Osteoblast (primary cell): ENCODE data around the gene SLC6A13. TPM values are rescaled to one million over a fixed set of nuclear protein-coding genes. Genes with fewer than 3 reads are reported as not detected.

ENCODE experiments used
- DNase-seq: peaks from one replicate; pipeline ENCODE4 v3.0.0; 2011; ENCODE audit warnings: low spot score, mixed read lengths; ENCODE audit not compliant: insufficient read length; ENCODE audit errors: missing footprints
- H2AFZ ChIP-seq: 2 replicates; pipeline ENCODE4 v1.6.0; 2011; ENCODE audit warnings: mild to moderate bottlenecking, low read length
- H3K27ac ChIP-seq: 2 replicates; pipeline ENCODE4 v1.5.1; 2011; ENCODE audit warnings: mild to moderate bottlenecking, low read depth, low read length, moderate library complexity
- H3K27me3 ChIP-seq: 2 replicates; pipeline ENCODE4 v1.6.0; 2012; ENCODE audit warnings: mild to moderate bottlenecking, control low read depth, inconsistent platforms, low read length, moderate library complexity; ENCODE audit not compliant: insufficient read depth
- H3K36me3 ChIP-seq: 2 replicates; pipeline ENCODE4 v1.5.1; 2011; ENCODE audit warnings: mild to moderate bottlenecking, low read length, control low read depth, moderate library complexity; ENCODE audit not compliant: insufficient read depth
- H3K4me1 ChIP-seq: 2 replicates; pipeline ENCODE4 v1.5.1; 2011; ENCODE audit warnings: mild to moderate bottlenecking, low read length, control low read depth, moderate library complexity; ENCODE audit not compliant: insufficient read depth
- H3K4me2 ChIP-seq: 2 replicates; pipeline ENCODE4 v1.6.0; 2011; ENCODE audit warnings: mild to moderate bottlenecking, low read length; ENCODE audit not compliant: insufficient read depth
- H3K4me3 ChIP-seq: fragments of 200-600 bp; sonication (generic); 3 replicates; pipeline ENCODE4 v1.5.1; 2012; ENCODE audit warnings: mild to moderate bottlenecking, low read length, inconsistent platforms; ENCODE audit not compliant: insufficient read depth
- H3K79me2 ChIP-seq: 2 replicates; pipeline ENCODE4 v1.6.0; 2012; ENCODE audit warnings: mild to moderate bottlenecking, low read length, control low read depth, inconsistent platforms; ENCODE audit not compliant: insufficient read depth
- H3K9me3 ChIP-seq: 2 replicates; pipeline ENCODE4 v1.5.1; 2011; ENCODE audit warnings: low read depth, low read length, control low read depth
- H4K20me1 ChIP-seq: 2 replicates; pipeline ENCODE4 v1.6.0; 2012; ENCODE audit warnings: mild to moderate bottlenecking, low read length, control low read depth; ENCODE audit not compliant: insufficient read depth
- total RNA-seq: library from RNA; depleted of rRNA; stranded (reverse); fragments of >200 nt; gene quantifications from 2 replicates; pipeline ENCODE4 v1.2.3, GENCODE V29; 2012
- TF ChIP-seq, protein P1 (sequence below): IDR thresholded peaks from 2 replicates; pipeline ENCODE4 v1.5.1; 2011; ENCODE audit warnings: mild to moderate bottlenecking, low read depth, low read length, moderate library complexity; ENCODE audit errors: extremely low read depth

Gene SLC6A13
- total RNA-seq, 1 donor: not detected

DNA sequence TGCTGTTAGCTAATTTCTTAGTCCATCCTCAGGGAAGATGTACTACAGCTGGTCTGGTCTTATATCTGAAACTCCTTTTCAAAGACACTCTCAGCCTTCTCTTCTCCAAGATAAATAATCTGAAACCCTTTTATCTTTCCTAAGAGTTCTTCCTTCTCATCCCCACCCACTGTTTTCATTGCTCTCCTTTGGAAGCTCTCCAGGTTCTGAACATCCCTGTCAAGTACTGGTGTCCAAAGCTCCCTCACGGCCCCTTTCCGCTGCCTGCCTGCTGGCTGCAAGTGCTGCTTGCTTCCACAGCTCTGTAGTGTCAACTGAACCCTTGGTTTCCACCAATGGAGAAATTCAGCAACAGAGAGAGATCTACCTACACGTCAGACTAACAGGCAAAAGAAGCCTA is 6.6 kb upstream of the SLC6A13 start:
- Histone ChIP-seq H4K20me1 (peaks cover 7% of the 10 kb centered on the region), H3K4me2 (no peak overlapping the region), H3K79me2 (no peaks in the 10 kb centered on the region), H3K4me3 (no peak overlapping the region), H3K36me3 (no peaks in the 10 kb centered on the region), H3K4me1 (no peaks in the 10 kb centered on the region), H3K27ac (no peak overlapping the region), H3K27me3 (peaks cover 2% of the 10 kb centered on the region), H2AFZ (no peak overlapping the region), H3K9me3 (no peaks in the 10 kb centered on the region)
- DNase-seq: no peak
- TF ChIP-seq, protein P1, sequence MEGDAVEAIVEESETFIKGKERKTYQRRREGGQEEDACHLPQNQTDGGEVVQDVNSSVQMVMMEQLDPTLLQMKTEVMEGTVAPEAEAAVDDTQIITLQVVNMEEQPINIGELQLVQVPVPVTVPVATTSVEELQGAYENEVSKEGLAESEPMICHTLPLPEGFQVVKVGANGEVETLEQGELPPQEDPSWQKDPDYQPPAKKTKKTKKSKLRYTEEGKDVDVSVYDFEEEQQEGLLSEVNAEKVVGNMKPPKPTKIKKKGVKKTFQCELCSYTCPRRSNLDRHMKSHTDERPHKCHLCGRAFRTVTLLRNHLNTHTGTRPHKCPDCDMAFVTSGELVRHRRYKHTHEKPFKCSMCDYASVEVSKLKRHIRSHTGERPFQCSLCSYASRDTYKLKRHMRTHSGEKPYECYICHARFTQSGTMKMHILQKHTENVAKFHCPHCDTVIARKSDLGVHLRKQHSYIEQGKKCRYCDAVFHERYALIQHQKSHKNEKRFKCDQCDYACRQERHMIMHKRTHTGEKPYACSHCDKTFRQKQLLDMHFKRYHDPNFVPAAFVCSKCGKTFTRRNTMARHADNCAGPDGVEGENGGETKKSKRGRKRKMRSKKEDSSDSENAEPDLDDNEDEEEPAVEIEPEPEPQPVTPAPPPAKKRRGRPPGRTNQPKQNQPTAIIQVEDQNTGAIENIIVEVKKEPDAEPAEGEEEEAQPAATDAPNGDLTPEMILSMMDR: no peak

DNA sequence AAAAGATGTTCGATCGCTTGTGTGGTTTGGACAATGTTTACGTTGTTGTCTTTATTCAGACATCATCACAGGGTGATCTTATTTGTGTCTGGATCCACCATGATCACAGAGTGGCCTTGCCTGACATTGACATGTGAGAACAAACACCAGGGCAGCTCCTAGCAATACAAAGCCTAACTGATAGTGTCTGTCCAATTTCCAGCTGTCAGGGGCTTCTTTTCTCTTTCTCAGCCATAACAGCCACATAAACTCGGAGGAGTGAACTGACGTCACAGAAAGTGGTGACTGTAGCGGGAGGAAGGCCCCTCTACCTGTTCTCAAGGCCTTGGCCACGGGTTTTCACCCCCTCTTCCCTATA is 5.8 kb upstream of the SLC6A13 start:
- Histone ChIP-seq H3K27me3 (peaks cover 2% of the 10 kb centered on the region), H3K4me3 (no peak overlapping the region), H3K27ac (no peak overlapping the region), H3K4me1 (peaks cover 1% of the 10 kb centered on the region), H4K20me1 (peaks cover 6% of the 10 kb centered on the region), H2AFZ (no peak overlapping the region), H3K79me2 (no peaks in the 10 kb centered on the region), H3K4me2 (no peak overlapping the region), H3K36me3 (no peaks in the 10 kb centered on the region), H3K9me3 (no peaks in the 10 kb centered on the region)
- no peak for DNase-seq
- TF ChIP-seq, protein P1: no peak

DNA sequence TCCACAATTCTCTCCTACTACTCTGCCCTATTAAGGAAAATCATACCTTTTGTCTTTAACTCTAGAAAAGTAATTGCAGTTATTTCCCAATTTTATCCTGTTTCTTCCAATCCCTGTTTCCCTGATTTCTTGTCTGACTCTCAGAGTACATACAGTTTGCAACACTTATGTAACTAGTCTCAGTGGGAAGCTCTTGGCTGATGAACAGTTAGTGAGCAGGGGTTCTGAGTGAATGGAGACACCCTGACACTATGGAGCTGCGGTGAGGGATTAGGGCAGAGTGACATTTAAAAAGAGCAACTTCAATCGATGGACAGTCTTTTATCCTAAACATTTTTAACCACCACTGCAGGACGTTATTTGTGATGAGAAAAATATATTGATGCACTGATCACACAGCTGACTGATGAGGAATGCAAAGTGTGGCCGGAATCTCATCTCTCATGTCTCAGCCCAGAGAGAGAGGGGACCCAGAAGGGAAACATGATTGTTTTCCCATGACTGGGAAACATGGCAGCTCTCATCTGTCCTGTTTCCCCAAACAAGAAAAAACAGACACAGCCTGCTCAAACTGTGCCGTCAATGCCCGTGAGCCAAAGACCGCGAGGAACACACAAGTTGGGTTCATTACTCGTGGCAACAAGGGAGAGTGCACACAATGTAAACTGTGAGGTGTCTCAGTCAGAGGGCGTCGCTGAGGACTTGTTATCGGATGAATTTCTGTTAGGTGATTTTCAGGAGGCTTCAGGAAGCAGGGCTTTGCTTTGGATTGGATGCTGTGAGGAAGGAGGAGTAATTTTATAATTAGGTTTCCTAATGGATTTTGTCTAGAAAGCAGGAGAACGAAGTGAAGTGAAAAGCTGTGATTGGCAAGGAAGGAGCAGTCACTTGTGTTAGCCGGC is 5.2 kb upstream of the SLC6A13 start:
- Histone ChIP-seq H3K9me3 (no peaks in the 10 kb centered on the region), H3K36me3 (no peaks in the 10 kb centered on the region), H2AFZ (no peak overlapping the region), H3K27ac (no peak overlapping the region), H3K27me3 (peaks cover 2% of the 10 kb centered on the region), H3K79me2 (no peaks in the 10 kb centered on the region), H3K4me3 (no peak overlapping the region), H3K4me1 (peaks cover 2% of the 10 kb centered on the region), H3K4me2 (no peak overlapping the region), H4K20me1 (peaks cover under 1% of the 10 kb centered on the region)
- no peak for DNase-seq
- TF ChIP-seq, protein P1: no peak

DNA sequence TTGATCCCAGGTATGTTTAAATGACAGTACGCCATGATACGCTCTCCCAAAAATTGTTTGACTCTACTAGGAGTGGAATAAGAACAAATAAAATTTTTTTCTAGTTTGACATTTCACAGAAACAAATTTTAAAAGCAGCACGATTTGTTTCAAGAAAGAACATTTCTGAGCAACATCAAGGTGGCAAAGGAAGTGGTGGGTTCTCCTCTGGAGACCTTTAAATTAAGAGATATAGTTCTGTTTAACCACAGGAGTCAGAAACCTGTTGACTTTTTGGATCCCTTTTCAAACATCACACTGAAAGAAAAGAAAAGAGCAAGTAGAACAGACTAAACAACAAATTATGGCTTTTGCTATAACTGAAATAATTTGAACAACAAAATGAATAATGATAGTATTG is 2.5 kb upstream of the SLC6A13 start:
- H3K4me1 ChIP-seq: peaks cover 2% of the 10 kb centered on the region
- H3K4me2 ChIP-seq: no peak overlapping the region
- no peak overlapping the region for H3K27ac ChIP-seq
- DNase-seq: no peak
- H3K79me2 ChIP-seq: no peaks in the 10 kb centered on the region
- no peaks in the 10 kb centered on the region for H3K36me3 ChIP-seq
- no peak overlapping the region for H3K4me3 ChIP-seq
- TF ChIP-seq, protein P1: no peak
- no peaks in the 10 kb centered on the region for H4K20me1 ChIP-seq
- H3K27me3 ChIP-seq: peaks cover 17% of the 10 kb centered on the region
- H3K9me3 ChIP-seq: no peaks in the 10 kb centered on the region
- no peak overlapping the region for H2AFZ ChIP-seq
